B cell (primary cell): ENCODE measurements around the gene RAI14. TPM values are rescaled to one million over a fixed set of nuclear protein-coding genes. Genes with fewer than 3 reads are reported as not detected.
"Not testable (repeated sequence)": the region's sequence is repeated elsewhere in the genome, so short reads cannot be mapped to it uniquely, and the experiment has no call there.

Experiments used
- ATAC-seq: fragments of 200-7000 bp; cut with Tn5 transposase; one replicate; pipeline ENCODE4 v1.10.0; 2021; ENCODE audit warnings: low read depth, mild to moderate bottlenecking, moderate number of reproducible peaks, moderate library complexity
- CTCF ChIA-PET: fragments of 350-600 bp; sonication (Branson Sonifier 250); formaldehyde crosslinking; loops from one replicate; lab custom pipeline; 2021; ENCODE audit warnings: antibody characterized with exemption, inconsistent platforms; lab: Charles Lee
- POLR2A ChIA-PET: fragments of 350-600 bp; sonication (Branson Sonifier 250); formaldehyde crosslinking; loops from one replicate; lab custom pipeline; 2021; ENCODE audit warnings: antibody characterized with exemption; lab: Charles Lee
- DNase-seq: peaks from one replicate; pipeline ENCODE4 v3.0.0; 2013
- H2AFZ ChIP-seq: 2 replicates; pipeline ENCODE4 v1.6.1; 2012; ENCODE audit warnings: mild to moderate bottlenecking, low read depth, low read length; ENCODE audit not compliant: insufficient read depth, poor library complexity, severe bottlenecking
- H3K27ac ChIP-seq, 2 donors: 1 replicate in 1 of 2; 2 replicates in 1 of 2; pipeline ENCODE4 v1.5.1; 2012 to 2013; ENCODE audit warnings: low read length in 2 of 2, mild to moderate bottlenecking in 2 of 2, moderate library complexity in 1 of 2
- H3K27me3 ChIP-seq, 4 experiments: fragments of 200-600 bp in 1 of 4; sonication (generic) in 1 of 4; replicated peaks in 1 of 4; 1 replicate in 2 of 4; 2 replicates in 2 of 4; pipeline versions ENCODE4 v1.6.1 to v1.7.0; 2013 to 2016; ENCODE audit warnings: low read length in 3 of 4, mild to moderate bottlenecking in 2 of 4, mixed read lengths in 1 of 4, moderate library complexity in 1 of 4; ENCODE audit not compliant: insufficient read depth in 4 of 4, control insufficient read depth in 3 of 4; ENCODE audit errors: control extremely low read depth in 1 of 4
- H3K36me3 ChIP-seq, 2 experiments: replicated peaks in 1 of 2; 1 replicate in 1 of 2; 2 replicates in 1 of 2; pipeline versions ENCODE4 v1.6.1 to v1.7.1; 2013; ENCODE audit warnings: low read length in 1 of 2; ENCODE audit not compliant: insufficient read depth in 2 of 2, control insufficient read depth in 1 of 2; ENCODE audit errors: control extremely low read depth in 1 of 2, extremely low read depth in 1 of 2
- H3K4me1 ChIP-seq, 2 donors: fragments of 200-600 bp in 1 of 2; sonication (generic) in 1 of 2; 1 replicate in 1 of 2; 2 replicates in 1 of 2; pipeline versions ENCODE4 v1.5.1 to v1.6.1; 2013 to 2017; ENCODE audit warnings: low read length in 2 of 2; ENCODE audit not compliant: control insufficient read depth in 2 of 2, insufficient read depth in 2 of 2
- H3K4me2 ChIP-seq: replicated peaks from 2 replicates; pipeline ENCODE3; 2012; ENCODE audit warnings: mild to moderate bottlenecking, low read depth, low read length; ENCODE audit not compliant: poor library complexity, severe bottlenecking
- H3K4me3 ChIP-seq, 5 experiments: fragments of 200-600 bp in 1 of 5; sonication (generic) in 1 of 5; 1 replicate in 3 of 5; 2 replicates in 2 of 5; pipeline versions ENCODE4 v1.5.1 to v1.7.0; 2011 to 2016; ENCODE audit warnings: low read length in 4 of 5, mild to moderate bottlenecking in 4 of 5, low read depth in 2 of 5, control low read depth in 1 of 5, moderate library complexity in 1 of 5; ENCODE audit not compliant: insufficient read depth in 1 of 5; ENCODE audit errors: control extremely low read depth in 1 of 5, extremely low read depth in 1 of 5
- H3K79me2 ChIP-seq: fragments of 200-600 bp; sonication (generic); one replicate; pipeline ENCODE4 v1.6.0; 2016; ENCODE audit warnings: low read length; ENCODE audit not compliant: control insufficient read depth, insufficient read depth
- H3K9ac ChIP-seq: fragments of 200-600 bp; sonication (generic); 2 replicates; pipeline ENCODE4 v1.6.1; 2017; ENCODE audit warnings: mild to moderate bottlenecking, low read length, moderate library complexity
- H3K9me3 ChIP-seq, 3 donors: one replicate each; pipeline versions ENCODE4 v1.6.1 to v1.7.1; 2013; ENCODE audit warnings: low read length in 2 of 3; ENCODE audit not compliant: control insufficient read depth in 2 of 3, insufficient read depth in 1 of 3; ENCODE audit errors: control extremely low read depth in 1 of 3
- H4K20me1 ChIP-seq: 2 replicates; pipeline ENCODE4 v1.6.0; 2012; ENCODE audit warnings: mild to moderate bottlenecking, low read length; ENCODE audit not compliant: insufficient read depth, control insufficient read depth, poor library complexity, severe bottlenecking
- H3K27ac Mint-ChIP-seq: one replicate; pipeline ENCODE4 v1.8.0; 2021; ENCODE audit warnings: mixed read lengths
- H3K27me3 Mint-ChIP-seq: one replicate; pipeline ENCODE4 v1.8.0; 2021; ENCODE audit warnings: mixed read lengths
- H3K4me1 Mint-ChIP-seq: one replicate; pipeline ENCODE4 v1.8.0; 2021; ENCODE audit warnings: mixed read lengths
- H3K4me3 Mint-ChIP-seq: one replicate; pipeline ENCODE4 v1.8.0; 2021; ENCODE audit warnings: mixed read lengths
- H3K9me3 Mint-ChIP-seq: one replicate; pipeline ENCODE4 v1.8.0; 2022; ENCODE audit warnings: mixed read lengths; ENCODE audit not compliant: insufficient read depth
- EZH2 ChIP-seq: IDR thresholded peaks from 2 replicates; pipeline ENCODE4 v1.6.1; 2012; ENCODE audit warnings: borderline replicate concordance, low read depth, mild to moderate bottlenecking, moderate library complexity, low read length; ENCODE audit not compliant: insufficient read depth, poor library complexity, severe bottlenecking
- WGBS: methylation state at CpG from one replicate; pipeline ENCODE4 v1.1.5; 2013; ENCODE audit warnings: missing lambda C conversion rate; ENCODE audit not compliant: insufficient coverage; 5-methylcytosine and 5-hydroxymethylcytosine counted together
- intact Hi-C: fragments of 100-400 bp; cut with micrococcal nuclease; formaldehyde crosslinking; loops from one replicate; pipeline ENCODE4 v1.10.0; 2022
- polyA plus RNA-seq: library from polyadenylated mRNA; depleted of rRNA; stranded (reverse); fragments of >200 nt; gene quantifications from 2 replicates; pipeline ENCODE4 v1.2.3, GENCODE V29; 2012
- total RNA-seq, 2 donors: library from RNA; stranded (reverse); fragments of 120-200 nt in 1 of 2; gene quantifications; 1 replicate in 1 of 2; 2 replicates in 1 of 2; pipeline versions ENCODE4 v1.2.3 to v1.2.4, GENCODE V29; 2013 to 2022
- TF ChIP-seq, protein P1 (sequence below): fragments of 200-600 bp; IDR thresholded peaks from one replicate; pipeline ENCODE4 v1.8.0; 2022; ENCODE audit warnings: antibody characterized with exemption, mild to moderate bottlenecking

Gene RAI14
- total and polyA plus RNA-seq, 2 donors (not counting 1 experiment from before 2014, with no cell fraction given) = 0.55 to 1.9 TPM

- no peak overlapping the region for H3K27ac Mint-ChIP-seq
- Histone ChIP-seq H3K27ac (no peak overlapping the region), H3K27me3 (peaks cover 0 to 3% (median 0%) of the 10 kb centered on the region in 4 experiments), H3K4me3 (no peak overlapping the region), H3K4me1 (no peaks in the 10 kb centered on the region), H3K79me2 (no peaks in the 10 kb centered on the region), H4K20me1 (no peaks in the 10 kb centered on the region), H3K9ac (no peak overlapping the region), H3K4me2 (no peak overlapping the region), H3K36me3 (no peaks in the 10 kb centered on the region), H3K9me3 (peaks cover 0 to 3% (median 1%) of the 10 kb centered on the region in 3 donors), H2AFZ (no peak overlapping the region)
- no peak for DNase-seq
- intact Hi-C loops = no loop called here
- H3K4me3 Mint-ChIP-seq = no peak overlapping the region
- H3K4me1 Mint-ChIP-seq = peaks cover 7% of the 10 kb centered on the region
- no peak for ATAC-seq
- WGBS = no CpG with 5 or more reads among the region's 4 CpGs
- no peak for TF ChIP-seq EZH2
- TF ChIP-seq, protein P1, sequence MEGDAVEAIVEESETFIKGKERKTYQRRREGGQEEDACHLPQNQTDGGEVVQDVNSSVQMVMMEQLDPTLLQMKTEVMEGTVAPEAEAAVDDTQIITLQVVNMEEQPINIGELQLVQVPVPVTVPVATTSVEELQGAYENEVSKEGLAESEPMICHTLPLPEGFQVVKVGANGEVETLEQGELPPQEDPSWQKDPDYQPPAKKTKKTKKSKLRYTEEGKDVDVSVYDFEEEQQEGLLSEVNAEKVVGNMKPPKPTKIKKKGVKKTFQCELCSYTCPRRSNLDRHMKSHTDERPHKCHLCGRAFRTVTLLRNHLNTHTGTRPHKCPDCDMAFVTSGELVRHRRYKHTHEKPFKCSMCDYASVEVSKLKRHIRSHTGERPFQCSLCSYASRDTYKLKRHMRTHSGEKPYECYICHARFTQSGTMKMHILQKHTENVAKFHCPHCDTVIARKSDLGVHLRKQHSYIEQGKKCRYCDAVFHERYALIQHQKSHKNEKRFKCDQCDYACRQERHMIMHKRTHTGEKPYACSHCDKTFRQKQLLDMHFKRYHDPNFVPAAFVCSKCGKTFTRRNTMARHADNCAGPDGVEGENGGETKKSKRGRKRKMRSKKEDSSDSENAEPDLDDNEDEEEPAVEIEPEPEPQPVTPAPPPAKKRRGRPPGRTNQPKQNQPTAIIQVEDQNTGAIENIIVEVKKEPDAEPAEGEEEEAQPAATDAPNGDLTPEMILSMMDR = no peak
- POLR2A ChIA-PET = no interaction called here
- CTCF ChIA-PET = no interaction called here
- H3K27me3 Mint-ChIP-seq = peaks cover 33% of the 10 kb centered on the region
- peaks cover 3% of the 10 kb centered on the region for H3K9me3 Mint-ChIP-seq
Measured at GRCh38 chr5:34772267-34773098, 116.4 kb downstream of the RAI14 start.

GRCh38 chr5:34774139-34774538, 118.0 kb downstream of the RAI14 start:
- Mint-ChIP-seq H3K27me3 (peaks cover 33% of the 10 kb centered on the region), H3K4me3 (no peak overlapping the region), H3K9me3 (peaks cover 3% of the 10 kb centered on the region), H3K27ac (no peak overlapping the region), H3K4me1 (peaks cover 7% of the 10 kb centered on the region)
- no CpG with 5 or more reads among the region's 2 CpGs for WGBS
- Histone ChIP-seq H3K36me3 (no peaks in the 10 kb centered on the region), H3K79me2 (no peaks in the 10 kb centered on the region), H3K4me3 (no peak overlapping the region), H2AFZ (no peak overlapping the region), H3K9ac (no peak overlapping the region), H3K4me2 (no peak overlapping the region), H4K20me1 (no peaks in the 10 kb centered on the region), H3K27me3 (peaks cover 0 to 3% (median 0%) of the 10 kb centered on the region in 4 experiments), H3K9me3 (peaks cover 0 to 3% (median 1%) of the 10 kb centered on the region in 3 donors), H3K4me1 (no peaks in the 10 kb centered on the region), H3K27ac (no peak overlapping the region)
- TF ChIP-seq EZH2 = no peak
- TF ChIP-seq, protein P1 = no peak
- ATAC-seq (no peak), DNase-seq (no peak)
- intact Hi-C loops = no loop called here
- POLR2A ChIA-PET = no interaction called here
- CTCF ChIA-PET = interaction anchor here (1.5 kb wide), 1 partner anchor 124 kb away, joined by 4 read pairs; no protein-coding TSS in a partner anchor

DNA sequence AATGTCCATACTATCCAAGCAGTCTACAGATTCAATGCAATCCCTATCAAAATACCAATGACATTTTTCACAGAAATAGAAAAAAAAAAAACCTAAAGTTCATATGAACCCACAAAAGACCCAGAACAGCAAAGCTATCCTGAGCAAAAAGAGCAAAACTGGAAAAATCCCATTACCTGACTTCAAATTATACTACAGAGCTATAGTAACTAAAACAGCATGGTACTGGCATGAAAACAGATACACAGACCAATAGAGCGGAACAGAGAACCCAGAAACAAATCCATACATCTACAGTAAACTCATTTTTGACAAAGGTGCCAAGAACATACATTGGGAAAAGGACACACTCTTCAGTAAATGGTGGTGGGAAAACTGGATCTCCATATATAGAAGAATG, 118.5 kb downstream of the RAI14 start:
- H3K4me3 Mint-ChIP-seq, intact Hi-C loops, H3K27ac Mint-ChIP-seq: not testable (repeated sequence)

More for the DNA sequence above, 118.5 kb downstream of the RAI14 start:
- peaks cover 33% of the 10 kb centered on the region for H3K27me3 Mint-ChIP-seq
- H2AFZ ChIP-seq, H3K36me3 ChIP-seq, DNase-seq, H3K9ac ChIP-seq, ATAC-seq, H3K27me3 ChIP-seq, H3K9me3 Mint-ChIP-seq, H3K4me2 ChIP-seq, H3K27ac ChIP-seq, H4K20me1 ChIP-seq, H3K79me2 ChIP-seq, H3K9me3 ChIP-seq, H3K4me1 Mint-ChIP-seq, H3K4me3 ChIP-seq, H3K4me1 ChIP-seq, POLR2A ChIA-PET: not testable (repeated sequence)
- WGBS = no CpG with 5 or more reads among the region's 1 CpG
- CTCF ChIA-PET = interaction anchor here (1.5 kb wide), 1 partner anchor 123 kb away, joined by 4 read pairs; no protein-coding TSS in a partner anchor
